ENCODE results near the gene NFS1.
A peak's percentile ranks its signal among the peaks of the same experiment; 100 is the strongest.

The NFS1 gene

GRCh38 chr20:35653430-35653734 is 45.8 kb downstream of the NFS1 start:
- Histone ChIP-seq H3K4me3 (ENCODE audit: low read depth in 1 of 2, low read length in 1 of 2) (no peak overlapping the region), H3K9me3 (no peaks in the 10 kb centered on the region), H3K36me3 (peaks cover 42% of the 10 kb centered on the region), H3K27me3 (no peaks in the 10 kb centered on the region), H3K4me1 (ENCODE audit: control insufficient read depth in 1 of 2, insufficient read depth in 1 of 2, low read depth in 1 of 2, low read length in 1 of 2) (no peaks in the 10 kb centered on the region), H3K27ac (no peak overlapping the region)
- TF ChIP-seq, protein P1, sequence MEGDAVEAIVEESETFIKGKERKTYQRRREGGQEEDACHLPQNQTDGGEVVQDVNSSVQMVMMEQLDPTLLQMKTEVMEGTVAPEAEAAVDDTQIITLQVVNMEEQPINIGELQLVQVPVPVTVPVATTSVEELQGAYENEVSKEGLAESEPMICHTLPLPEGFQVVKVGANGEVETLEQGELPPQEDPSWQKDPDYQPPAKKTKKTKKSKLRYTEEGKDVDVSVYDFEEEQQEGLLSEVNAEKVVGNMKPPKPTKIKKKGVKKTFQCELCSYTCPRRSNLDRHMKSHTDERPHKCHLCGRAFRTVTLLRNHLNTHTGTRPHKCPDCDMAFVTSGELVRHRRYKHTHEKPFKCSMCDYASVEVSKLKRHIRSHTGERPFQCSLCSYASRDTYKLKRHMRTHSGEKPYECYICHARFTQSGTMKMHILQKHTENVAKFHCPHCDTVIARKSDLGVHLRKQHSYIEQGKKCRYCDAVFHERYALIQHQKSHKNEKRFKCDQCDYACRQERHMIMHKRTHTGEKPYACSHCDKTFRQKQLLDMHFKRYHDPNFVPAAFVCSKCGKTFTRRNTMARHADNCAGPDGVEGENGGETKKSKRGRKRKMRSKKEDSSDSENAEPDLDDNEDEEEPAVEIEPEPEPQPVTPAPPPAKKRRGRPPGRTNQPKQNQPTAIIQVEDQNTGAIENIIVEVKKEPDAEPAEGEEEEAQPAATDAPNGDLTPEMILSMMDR (IDR thresholded peaks at IDR 0.05) = no peak

DNA sequence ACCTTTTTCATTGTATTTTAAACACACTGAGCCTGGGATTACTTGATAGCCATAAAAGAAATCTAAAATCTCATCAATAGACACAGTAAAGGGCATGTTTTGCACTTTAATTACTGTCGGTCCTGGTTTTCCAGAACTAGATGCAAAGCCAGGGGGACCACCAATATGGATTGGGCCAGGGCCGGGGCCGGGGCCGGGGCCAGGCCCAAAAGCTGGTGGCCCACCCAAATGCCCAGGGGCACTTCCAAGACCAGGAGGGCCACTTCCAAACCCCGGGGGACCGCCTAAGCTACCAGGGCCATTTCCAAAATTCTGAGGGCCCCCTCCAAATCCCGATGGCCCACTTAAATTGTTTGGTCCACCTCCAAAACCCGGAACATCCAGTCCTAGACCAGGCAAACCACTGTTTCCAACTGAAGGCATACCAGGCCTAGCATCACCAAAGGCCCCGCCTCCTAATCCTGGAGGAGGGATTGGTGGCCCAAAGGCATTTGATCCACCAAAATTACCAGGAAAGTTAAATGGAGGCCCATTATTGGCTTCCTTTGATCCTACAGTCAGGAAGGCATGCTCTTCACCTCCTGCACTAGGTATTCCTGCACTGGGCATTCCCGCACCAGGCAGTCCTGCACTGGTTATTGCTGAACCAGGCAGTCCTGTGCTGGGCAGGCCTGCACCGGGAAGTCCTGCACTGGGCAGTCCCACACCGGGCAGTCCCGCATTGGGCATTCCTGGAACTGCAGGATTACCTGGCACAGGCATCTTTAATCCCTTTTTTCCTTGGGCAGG is 46.3 kb downstream of the NFS1 start:
- Histone ChIP-seq H3K27me3 (no peaks in the 10 kb centered on the region), H3K9me3 (no peaks in the 10 kb centered on the region), H3K4me3 (ENCODE audit: low read depth in 1 of 2, low read length in 1 of 2) (no peak overlapping the region), H3K27ac (no peak overlapping the region), H3K4me1 (ENCODE audit: control insufficient read depth in 1 of 2, insufficient read depth in 1 of 2, low read depth in 1 of 2, low read length in 1 of 2) (no peaks in the 10 kb centered on the region), H3K36me3 (peaks cover 42% of the 10 kb centered on the region)
- TF ChIP-seq, protein P1 (IDR thresholded peaks at IDR 0.05) = no peak

- Histone ChIP-seq H3K36me3 (peaks cover 46% of the 10 kb centered on the region), H3K27me3 (no peaks in the 10 kb centered on the region), H3K27ac (no peak overlapping the region), H3K4me1 (ENCODE audit: control insufficient read depth in 1 of 2, insufficient read depth in 1 of 2, low read depth in 1 of 2, low read length in 1 of 2) (no peaks in the 10 kb centered on the region), H3K9me3 (no peaks in the 10 kb centered on the region), H3K4me3 (ENCODE audit: low read depth in 1 of 2, low read length in 1 of 2) (no peak overlapping the region)
- TF ChIP-seq, protein P1 (IDR thresholded peaks at IDR 0.05) = no peak
These were observed 47.2 kb downstream of the NFS1 start for GRCh38 chr20:35651958-35652357.

- Histone ChIP-seq H3K9me3 (no peaks in the 10 kb centered on the region), H3K4me3 (ENCODE audit: low read depth in 1 of 2, low read length in 1 of 2) (no peak overlapping the region), H3K36me3 (peaks cover 46% of the 10 kb centered on the region), H3K27ac (peak overlapping the region; percentile 19), H3K27me3 (no peaks in the 10 kb centered on the region), H3K4me1 (ENCODE audit: control insufficient read depth in 1 of 2, insufficient read depth in 1 of 2, low read depth in 1 of 2, low read length in 1 of 2) (peaks cover 4 to 8% of the 10 kb centered on the region in 2 experiments)
- TF ChIP-seq, protein P1 (IDR thresholded peaks at IDR 0.05) = no peak
These were observed 48.5 kb downstream of the NFS1 start for GRCh38 chr20:35650632-35651031.

DNA sequence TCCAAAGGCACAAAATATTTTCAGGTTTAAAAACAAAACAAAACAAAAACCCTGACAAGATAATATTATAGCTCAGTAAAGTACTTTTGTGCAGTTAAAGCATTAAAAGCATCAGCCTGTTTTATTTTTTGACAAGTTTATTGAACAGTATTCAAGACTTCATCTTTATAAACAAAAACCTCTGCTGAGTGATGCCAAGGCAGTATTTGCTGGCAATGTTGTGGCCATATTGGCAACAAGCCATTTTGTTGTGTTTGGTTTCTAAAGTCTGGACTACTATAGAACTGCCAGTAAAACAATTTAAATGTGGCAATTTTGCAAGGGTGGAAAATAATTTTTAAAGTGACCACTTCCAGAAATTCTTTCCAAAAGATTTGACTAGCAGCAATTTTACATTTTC is 50.3 kb downstream of the NFS1 start:
- Histone ChIP-seq H3K9me3 (no peaks in the 10 kb centered on the region), H3K4me3 (ENCODE audit: low read depth in 1 of 2, low read length in 1 of 2) (no peak overlapping the region), H3K27ac (peak overlapping the region; percentile 4), H3K36me3 (peaks cover 32% of the 10 kb centered on the region), H3K27me3 (no peaks in the 10 kb centered on the region), H3K4me1 (ENCODE audit: control insufficient read depth in 1 of 2, insufficient read depth in 1 of 2, low read depth in 1 of 2, low read length in 1 of 2) (peaks cover 22 to 26% of the 10 kb centered on the region in 2 experiments)
- TF ChIP-seq, protein P1 (IDR thresholded peaks at IDR 0.05) = no peak

Measured in neutrophil (primary cell).